MM.1S (cell line): ENCODE data around the gene RGR.

ENCODE experiments used
- DNase-seq: peaks from one replicate; pipeline ENCODE4 v3.0.0-alpha.2; 2015
- H2AFZ ChIP-seq: fragments of 300-600 bp; sonication (generic); 2 replicates; pipeline ENCODE4 v1.6.0; 2016; ENCODE audit warnings: antibody characterized with exemption, low read length
- H3F3A ChIP-seq: fragments of 300-600 bp; sonication (generic); 2 replicates; pipeline ENCODE4 v1.6.1; 2016; ENCODE audit warnings: mild to moderate bottlenecking, antibody characterized with exemption, low read length, moderate library complexity, mixed read lengths; ENCODE audit not compliant: insufficient read depth
- H3K27ac ChIP-seq: fragments of 300-600 bp; sonication (generic); 2 replicates; pipeline ENCODE4 v1.5.1; 2016; ENCODE audit warnings: mild to moderate bottlenecking, low read length
- H3K27me3 ChIP-seq: fragments of 300-600 bp; sonication (generic); replicated peaks from 2 replicates; pipeline ENCODE4 v1.6.0; 2016; ENCODE audit warnings: low read length; ENCODE audit not compliant: insufficient read depth
- H3K36me3 ChIP-seq: fragments of 300-600 bp; sonication (generic); replicated peaks from 2 replicates; pipeline ENCODE4 v1.6.1; 2016; ENCODE audit warnings: mild to moderate bottlenecking, low read length, mixed read lengths; ENCODE audit not compliant: insufficient read depth
- H3K4me1 ChIP-seq: fragments of 300-600 bp; sonication (generic); 2 replicates; pipeline ENCODE4 v1.6.1; 2016; ENCODE audit warnings: low read length, mixed read lengths
- H3K4me2 ChIP-seq: fragments of 300-600 bp; sonication (generic); 2 replicates; pipeline ENCODE4 v1.6.0; 2016; ENCODE audit warnings: low read depth, low read length
- H3K4me3 ChIP-seq: fragments of 300-600 bp; sonication (generic); 2 replicates; pipeline ENCODE4 v1.5.1; 2016; ENCODE audit warnings: low read length, mixed read lengths
- H3K79me2 ChIP-seq: fragments of 300-600 bp; sonication (generic); 2 replicates; pipeline ENCODE4 v1.6.1; 2016; ENCODE audit warnings: mixed run types, low read length, mixed read lengths
- H3K9ac ChIP-seq: fragments of 300-600 bp; sonication (generic); 2 replicates; pipeline ENCODE4 v1.6.1; 2016; ENCODE audit warnings: low read length, mixed read lengths
- H3K9me2 ChIP-seq: fragments of 300-600 bp; sonication (generic); replicated peaks from 2 replicates; pipeline ENCODE4 v1.6.1; 2016; ENCODE audit warnings: mild to moderate bottlenecking, low read length, mixed read lengths; ENCODE audit not compliant: insufficient read depth
- H3K9me3 ChIP-seq: fragments of 300-600 bp; sonication (generic); replicated peaks from 2 replicates; pipeline ENCODE4 v1.6.1; 2016; ENCODE audit warnings: mild to moderate bottlenecking, low read length, mixed read lengths; ENCODE audit not compliant: insufficient read depth
- H4K20me1 ChIP-seq: fragments of 300-600 bp; sonication (generic); 2 replicates; pipeline ENCODE4 v1.6.1; 2016; ENCODE audit warnings: mild to moderate bottlenecking, low read length, moderate library complexity, mixed read lengths; ENCODE audit not compliant: insufficient read depth
- EZH2 ChIP-seq: fragments of 300-600 bp; sonication (generic); optimal IDR thresholded peaks from 2 replicates; pipeline ENCODE3; 2017; ENCODE audit warnings: low read depth, mild to moderate bottlenecking, antibody characterized with exemption, low read length, mixed read lengths
- EZH2phosphoT487 ChIP-seq: fragments of 300-600 bp; sonication (generic); IDR thresholded peaks from 2 replicates; pipeline ENCODE4 v1.6.1; 2018; ENCODE audit warnings: antibody characterized with exemption, low read length
- TF ChIP-seq, protein P1 (sequence below): fragments of 300-600 bp; sonication (generic); IDR thresholded peaks from 2 replicates; pipeline ENCODE4 v1.5.1; 2016; ENCODE audit warnings: antibody characterized with exemption, low read length, mixed read lengths

The RGR gene

DNA sequence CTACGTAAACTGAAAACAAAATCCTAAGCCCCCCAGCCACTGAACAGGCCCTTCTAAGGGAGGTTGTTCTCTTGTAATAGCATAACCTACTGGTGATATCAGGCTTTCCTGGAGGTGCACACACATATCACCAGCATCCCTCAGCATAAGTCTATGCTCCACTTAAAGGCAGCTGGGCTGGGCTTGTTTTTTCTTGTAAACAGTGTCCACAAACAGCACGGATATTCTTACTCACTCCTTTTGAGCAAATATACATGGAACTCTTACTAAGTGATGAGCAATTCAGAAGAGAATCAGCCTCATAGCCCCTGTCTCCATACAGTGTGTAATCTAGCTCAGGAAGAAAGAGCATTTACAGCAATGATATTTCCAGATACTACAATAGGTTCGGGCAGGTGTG is 5.9 kb upstream of the RGR start:
- no peaks in the 10 kb centered on the region for H3K9me2 ChIP-seq
- H3K36me3 ChIP-seq = no peaks in the 10 kb centered on the region
- H3K79me2 ChIP-seq = no peaks in the 10 kb centered on the region
- H3K4me2 ChIP-seq = no peak overlapping the region
- TF ChIP-seq EZH2 (no peak), EZH2phosphoT487 (no peak)
- TF ChIP-seq, protein P1, sequence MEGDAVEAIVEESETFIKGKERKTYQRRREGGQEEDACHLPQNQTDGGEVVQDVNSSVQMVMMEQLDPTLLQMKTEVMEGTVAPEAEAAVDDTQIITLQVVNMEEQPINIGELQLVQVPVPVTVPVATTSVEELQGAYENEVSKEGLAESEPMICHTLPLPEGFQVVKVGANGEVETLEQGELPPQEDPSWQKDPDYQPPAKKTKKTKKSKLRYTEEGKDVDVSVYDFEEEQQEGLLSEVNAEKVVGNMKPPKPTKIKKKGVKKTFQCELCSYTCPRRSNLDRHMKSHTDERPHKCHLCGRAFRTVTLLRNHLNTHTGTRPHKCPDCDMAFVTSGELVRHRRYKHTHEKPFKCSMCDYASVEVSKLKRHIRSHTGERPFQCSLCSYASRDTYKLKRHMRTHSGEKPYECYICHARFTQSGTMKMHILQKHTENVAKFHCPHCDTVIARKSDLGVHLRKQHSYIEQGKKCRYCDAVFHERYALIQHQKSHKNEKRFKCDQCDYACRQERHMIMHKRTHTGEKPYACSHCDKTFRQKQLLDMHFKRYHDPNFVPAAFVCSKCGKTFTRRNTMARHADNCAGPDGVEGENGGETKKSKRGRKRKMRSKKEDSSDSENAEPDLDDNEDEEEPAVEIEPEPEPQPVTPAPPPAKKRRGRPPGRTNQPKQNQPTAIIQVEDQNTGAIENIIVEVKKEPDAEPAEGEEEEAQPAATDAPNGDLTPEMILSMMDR = no peak
- no peaks in the 10 kb centered on the region for H3K9me3 ChIP-seq
- no peak overlapping the region for H2AFZ ChIP-seq
- H4K20me1 ChIP-seq = no peaks in the 10 kb centered on the region
- H3K27me3 ChIP-seq = no peaks in the 10 kb centered on the region
- no peaks in the 10 kb centered on the region for H3F3A ChIP-seq
- H3K9ac ChIP-seq = no peak overlapping the region
- H3K27ac ChIP-seq = no peak overlapping the region
- H3K4me3 ChIP-seq = no peak overlapping the region
- no peak for DNase-seq
- H3K4me1 ChIP-seq = no peaks in the 10 kb centered on the region

DNA sequence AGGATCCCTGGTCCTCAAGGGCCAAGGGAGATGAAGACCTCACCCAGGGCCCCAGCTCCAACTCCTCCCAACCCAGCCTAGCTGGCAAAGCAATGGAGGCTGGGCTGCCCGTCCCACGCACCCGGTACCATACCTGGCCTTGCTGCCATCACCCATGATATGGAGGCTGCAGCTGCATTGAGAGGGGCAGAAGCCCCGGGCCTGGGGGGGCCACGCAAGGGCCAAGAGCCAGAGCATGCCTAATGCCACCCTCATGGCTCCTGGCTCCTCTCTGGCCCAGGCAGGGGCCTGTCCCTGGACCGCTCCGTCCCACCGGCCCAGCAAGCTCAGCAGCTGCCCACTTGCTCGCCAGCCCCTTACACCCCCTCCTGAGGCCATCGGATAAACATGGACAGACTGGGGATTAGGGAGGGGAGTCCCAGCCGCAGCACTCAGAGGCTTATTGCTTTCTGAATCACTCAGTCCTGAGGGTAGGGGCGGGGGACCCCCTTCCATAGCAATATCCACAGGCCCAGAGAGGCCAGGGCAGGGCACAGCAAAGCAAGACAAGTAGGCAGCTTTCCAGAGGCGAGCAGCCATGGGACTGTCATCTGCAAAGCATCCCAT is 3.6 kb upstream of the RGR start, which contains the start of gene LRIT1:
TSS of gene LRIT1 (minus strand) at position 362 of the 606 bp plus-strand sequence. CDS start at position 255, 107 bp downstream.
- H3K36me3 ChIP-seq = no peaks in the 10 kb centered on the region
- H3K9me2 ChIP-seq = no peaks in the 10 kb centered on the region
- no peak for DNase-seq
- H4K20me1 ChIP-seq = no peaks in the 10 kb centered on the region
- no peak for TF ChIP-seq EZH2phosphoT487
- no peak for TF ChIP-seq EZH2
- TF ChIP-seq, protein P1 = no peak
- H3K9me3 ChIP-seq = no peaks in the 10 kb centered on the region
- no peak within 1 kb of the TSS for H3K4me3 ChIP-seq
- H2AFZ ChIP-seq = no peak within 1 kb of the TSS
- H3K9ac ChIP-seq = no peak within 1 kb of the TSS
- no peaks in the 10 kb centered on the region for H3F3A ChIP-seq
- no peak within 1 kb of the TSS for H3K27ac ChIP-seq
- H3K4me1 ChIP-seq = no peaks in the 10 kb centered on the region
- H3K79me2 ChIP-seq = no peaks in the 10 kb centered on the region
- H3K27me3 ChIP-seq = no peaks in the 10 kb centered on the region
- no peak within 1 kb of the TSS for H3K4me2 ChIP-seq

DNA sequence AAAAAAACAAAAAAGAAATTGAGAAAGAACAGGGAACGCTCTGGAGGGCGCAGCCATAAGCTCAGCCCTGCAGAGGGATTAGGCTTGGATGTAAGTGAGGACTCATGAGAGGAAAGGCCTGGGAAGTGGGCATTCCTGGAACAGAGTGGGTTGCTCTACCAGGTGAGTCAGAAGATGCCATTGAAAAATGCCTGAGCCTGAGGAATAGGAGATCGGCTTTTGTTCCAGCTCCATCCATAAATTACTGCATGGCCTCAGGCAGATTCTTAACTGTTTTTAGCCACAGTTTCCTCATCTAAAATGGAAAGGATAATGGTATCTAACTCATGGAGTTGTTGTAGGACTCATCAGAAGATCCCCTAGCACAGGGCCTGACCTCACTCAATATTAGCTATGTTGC is 1.1 kb upstream of the RGR start:
- Histone ChIP-seq H4K20me1 (no peaks in the 10 kb centered on the region), H3K9ac (no peak overlapping the region), H3K36me3 (no peaks in the 10 kb centered on the region), H3K4me2 (no peak overlapping the region), H3K9me2 (no peaks in the 10 kb centered on the region), H3K4me3 (no peak overlapping the region), H3K27me3 (no peaks in the 10 kb centered on the region), H3K4me1 (no peaks in the 10 kb centered on the region), H3K9me3 (no peaks in the 10 kb centered on the region), H3K27ac (no peak overlapping the region), H3F3A (no peaks in the 10 kb centered on the region), H3K79me2 (no peaks in the 10 kb centered on the region), H2AFZ (no peak overlapping the region)
- TF ChIP-seq EZH2phosphoT487 = no peak
- TF ChIP-seq, protein P1 = no peak
- no peak for TF ChIP-seq EZH2
- no peak for DNase-seq
